Pulmonary artery endothelial cell (primary cell): ENCODE results near the gene GSKIP. TPM values are rescaled to one million over a fixed set of nuclear protein-coding genes. Genes with fewer than 3 reads are reported as not detected.
"Not testable (repeated sequence)": the region's sequence is repeated elsewhere in the genome, so short reads cannot be mapped to it uniquely, and the experiment has no call there.

Experiments
- DNase-seq: peaks from one replicate; pipeline ENCODE4 v3.0.0-alpha.2; 2011; ENCODE audit warnings: low read depth, low spot score
- total RNA-seq: library from RNA; depleted of rRNA; stranded (reverse); fragments of >200 nt; gene quantifications from 2 replicates; pipeline ENCODE4 v1.2.3, GENCODE V29; 2014

Gene GSKIP, protein sequence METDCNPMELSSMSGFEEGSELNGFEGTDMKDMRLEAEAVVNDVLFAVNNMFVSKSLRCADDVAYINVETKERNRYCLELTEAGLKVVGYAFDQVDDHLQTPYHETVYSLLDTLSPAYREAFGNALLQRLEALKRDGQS
- 26.6 and 49.0 TPM in 2 replicates for total RNA-seq

DNA sequence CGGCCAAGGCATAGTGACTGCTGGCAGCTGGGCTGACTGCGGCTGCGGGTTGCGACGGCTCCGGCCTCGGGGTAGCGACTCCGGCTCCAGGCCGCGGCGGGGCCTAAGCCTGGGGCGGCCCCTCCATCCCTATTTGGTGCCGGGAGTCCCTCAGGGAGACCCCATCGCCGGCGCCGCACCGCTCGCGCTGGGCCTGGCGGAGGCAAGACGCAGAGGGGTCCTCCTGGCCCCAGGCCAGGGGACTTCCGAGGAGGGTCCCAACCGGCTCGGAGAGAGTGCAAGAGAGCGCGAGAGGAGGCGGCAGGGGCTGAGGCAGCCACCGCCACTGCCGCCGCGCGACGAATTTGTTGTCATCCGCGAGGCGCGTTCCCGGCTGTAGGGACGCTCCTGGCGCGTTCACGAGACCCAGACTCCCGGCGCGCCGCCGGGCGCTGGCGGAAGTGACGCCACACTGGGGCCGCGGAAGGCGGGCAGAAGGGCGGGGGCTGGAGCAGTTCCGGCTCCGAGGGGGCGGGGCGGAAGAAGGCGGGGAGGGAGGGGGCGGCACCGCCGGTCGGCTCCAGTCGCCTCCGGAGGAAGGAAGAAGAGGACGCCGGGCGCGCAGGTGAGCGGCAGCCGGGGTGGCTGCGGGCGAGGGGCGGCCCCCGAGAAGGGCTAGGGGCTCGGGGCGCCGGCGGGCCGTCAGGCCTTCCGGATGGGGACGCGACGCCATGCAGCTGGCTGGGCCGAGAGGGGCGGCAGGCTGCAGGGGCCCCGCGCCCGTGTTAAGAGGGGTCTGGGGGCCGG lies at the start of gene GSKIP, which contains the start of gene ATG2B:
Gene GSKIP (plus strand): TSS at position 562 of the 786 bp plus-strand sequence. CDS start 18,722 bp downstream, outside the sequence.
Gene ATG2B (minus strand): TSS at position 377 of the 786 bp plus-strand sequence. CDS start 365 bp downstream, at position 12.
- DNase-seq, result peak; percentile 60

DNA sequence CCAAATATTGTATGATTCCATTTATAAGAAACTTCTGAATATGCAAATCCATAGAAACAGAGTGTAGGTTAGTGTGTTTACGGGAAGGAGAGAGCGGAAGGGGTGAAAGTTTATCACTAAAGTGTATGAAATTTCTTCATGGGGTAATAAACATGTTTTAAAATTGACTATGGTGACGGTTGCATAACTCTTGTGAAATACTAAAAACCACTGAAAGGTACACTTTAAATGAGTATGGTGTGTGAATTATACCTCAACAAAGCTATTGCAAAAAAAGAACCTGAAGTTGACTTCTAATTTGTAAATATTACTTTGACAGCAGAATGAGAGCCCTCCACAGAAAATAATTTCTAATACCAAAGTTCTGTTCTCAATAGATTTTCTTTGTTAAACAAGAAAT lies 47.2 kb upstream of the GSKIP start:
- no peak for DNase-seq

DNA sequence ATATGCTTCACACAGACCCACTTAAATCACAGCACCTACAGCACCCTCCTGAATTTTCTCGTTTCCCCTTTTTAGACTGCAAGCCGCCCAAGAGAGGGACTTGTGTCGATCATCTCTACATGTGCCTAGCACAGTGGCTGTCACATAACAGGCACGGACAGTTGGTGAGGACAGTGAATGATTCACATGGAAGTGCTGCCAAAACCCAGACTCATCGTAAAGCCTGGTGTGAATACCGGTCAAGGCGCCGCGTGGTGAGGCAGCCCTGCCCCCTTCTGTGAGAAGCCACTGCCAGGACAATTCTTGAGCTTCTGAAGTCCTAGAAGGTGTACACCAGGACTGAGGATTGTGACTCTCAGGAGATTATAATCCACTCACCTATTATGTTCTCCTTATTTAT lies 44.5 kb upstream of the GSKIP start:
- no peak for DNase-seq

DNA sequence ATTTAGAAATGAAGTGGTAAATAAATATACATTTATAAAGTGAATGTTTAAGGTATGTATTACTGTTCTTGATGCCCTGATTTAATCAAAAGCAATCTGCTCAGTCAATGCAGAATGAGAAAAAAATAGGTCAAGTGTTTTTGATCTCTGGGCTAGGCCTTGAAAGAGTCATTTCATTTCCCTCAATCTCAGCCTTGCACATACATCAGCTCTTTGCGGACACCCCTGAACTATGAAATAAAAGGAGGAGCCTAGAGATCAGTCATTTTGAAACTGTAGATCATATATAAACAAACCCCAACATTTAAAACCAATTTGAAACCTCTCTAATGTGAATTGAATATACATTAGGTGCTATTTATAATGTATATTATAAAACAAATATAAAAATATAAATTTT lies 42.7 kb upstream of the GSKIP start:
- DNase-seq, result no peak

DNA sequence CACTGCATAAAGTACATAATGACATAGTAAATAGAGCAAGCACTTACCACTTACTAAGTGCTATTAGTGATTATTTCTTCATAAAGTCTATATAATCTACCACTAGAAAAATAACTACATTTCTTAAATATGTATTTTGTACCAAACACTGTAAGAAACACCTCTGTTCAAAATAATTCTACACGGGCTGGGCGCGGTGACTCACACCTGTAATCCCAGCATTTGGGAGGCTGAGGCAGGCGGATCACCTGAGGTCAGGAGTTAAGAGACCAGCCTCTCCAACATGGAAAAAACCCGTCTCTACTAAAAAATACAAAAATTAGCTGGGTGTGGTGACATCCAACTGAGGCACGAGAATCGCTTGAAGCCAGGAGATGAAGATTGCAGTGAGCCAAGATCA lies 39.1 kb upstream of the GSKIP start:
- no peak for DNase-seq

DNA sequence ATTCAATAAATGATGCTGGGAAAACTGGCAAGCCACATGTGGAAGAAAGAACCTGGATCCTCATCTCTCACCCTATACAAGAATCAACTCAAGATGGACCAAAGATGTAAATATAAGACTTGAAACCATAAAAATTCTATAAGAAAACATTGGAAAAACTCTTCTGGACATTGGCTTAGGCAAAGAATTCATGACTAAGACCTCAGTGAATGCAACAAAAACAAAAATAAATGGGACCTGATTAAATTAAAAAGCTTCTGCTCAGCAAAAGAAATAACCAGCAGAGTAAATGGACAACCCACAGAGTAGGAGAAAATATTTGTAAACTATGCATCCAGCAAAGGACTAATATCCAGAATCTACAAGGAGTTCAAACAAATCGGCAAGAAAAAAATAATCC lies 24.8 kb upstream of the GSKIP start:
- DNase-seq, result no peak

DNA sequence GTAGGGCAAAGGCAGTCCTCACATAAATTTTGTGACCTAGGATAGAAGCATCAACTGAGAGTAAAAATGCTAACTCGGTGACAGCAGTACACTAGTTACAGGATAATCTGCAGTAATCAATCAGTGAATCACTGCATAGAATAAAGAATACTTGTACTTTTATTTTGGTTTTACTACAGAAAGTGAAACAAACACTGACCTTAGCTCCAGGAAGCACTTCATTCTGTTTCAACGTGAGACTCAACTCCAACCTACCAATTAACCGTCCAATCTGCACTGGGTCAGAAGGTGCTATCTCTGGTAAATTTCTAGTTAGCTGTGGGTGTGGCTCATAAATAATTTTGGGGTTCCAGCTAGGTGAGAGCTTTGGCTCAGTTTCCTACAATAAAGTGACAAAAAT lies 22.0 kb upstream of the GSKIP start:
- DNase-seq, result no peak

DNA sequence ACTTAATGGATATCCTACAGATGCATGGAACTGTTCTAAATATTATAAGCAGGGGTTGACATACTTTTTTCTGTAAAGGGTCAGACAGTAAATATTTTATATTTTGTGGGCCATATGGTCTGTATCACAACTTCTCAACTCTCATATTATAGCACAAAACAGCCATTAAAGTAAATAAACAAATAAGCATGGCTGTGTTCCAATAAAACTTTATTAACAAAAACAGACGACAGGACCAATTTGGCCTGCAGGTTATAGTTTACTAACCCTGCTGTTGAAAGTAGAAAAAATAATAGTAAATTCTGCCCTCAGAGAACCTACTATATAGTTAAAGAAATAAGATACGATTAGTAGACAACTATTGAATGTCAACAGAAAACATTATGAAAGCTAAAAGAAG lies 17.7 kb upstream of the GSKIP start:
- DNase-seq, result no peak

DNA sequence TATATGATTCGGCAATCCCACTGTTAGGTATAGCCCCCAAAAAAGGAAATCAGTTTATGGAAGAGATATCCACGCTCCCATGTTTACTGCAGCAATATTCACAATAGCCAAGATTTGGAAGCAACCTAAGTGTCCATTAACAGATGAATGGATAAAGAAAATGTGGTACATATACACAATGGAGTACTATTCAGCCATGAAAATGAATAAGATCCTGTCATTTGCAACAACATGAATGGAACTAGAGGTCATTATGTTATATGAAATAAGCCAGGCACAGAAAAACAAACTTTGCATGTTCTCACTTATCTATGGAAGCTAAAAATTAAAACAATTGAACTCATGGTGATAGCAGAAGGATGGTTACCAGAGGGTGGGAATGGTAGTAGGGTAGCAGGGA lies 15.4 kb upstream of the GSKIP start:
- not testable (repeated sequence) for DNase-seq

DNA sequence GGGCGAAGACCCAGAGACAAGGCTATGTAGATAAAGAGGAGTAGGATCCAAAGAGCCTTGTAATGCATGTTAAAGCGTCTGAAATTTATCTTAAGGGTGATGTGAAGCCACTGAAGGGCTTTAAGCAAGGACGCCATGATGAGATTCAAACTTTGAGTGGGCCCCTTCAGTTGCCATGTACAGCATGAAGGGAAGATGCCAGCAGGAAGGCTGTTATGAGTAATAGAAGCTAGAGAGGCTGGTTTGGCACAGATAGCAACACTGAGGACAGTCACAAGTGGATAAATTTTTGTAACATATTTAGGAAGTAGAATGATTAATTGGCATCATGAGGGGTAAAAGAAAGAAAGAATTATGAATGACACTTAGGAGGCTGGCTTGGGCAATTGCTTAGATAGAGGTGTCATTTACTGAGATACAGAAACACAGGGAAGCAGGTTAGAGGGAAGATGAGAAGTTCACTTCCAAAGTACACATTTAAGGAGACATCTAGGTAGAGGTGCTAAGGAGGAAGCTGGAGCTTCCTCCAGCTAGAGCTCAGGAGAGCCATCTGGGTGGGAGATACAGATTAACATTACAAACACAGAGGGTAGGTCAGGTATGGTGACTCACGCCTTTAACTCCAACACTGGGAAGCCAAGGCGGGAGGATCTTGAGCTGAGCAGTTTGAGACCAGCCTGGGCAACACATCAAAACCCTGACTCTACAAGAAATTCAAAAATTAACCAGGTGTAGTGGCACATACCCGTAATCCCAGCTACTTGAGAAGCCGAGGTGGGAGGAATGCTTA lies 13.8 kb upstream of the GSKIP start:
- no peak for DNase-seq

DNA sequence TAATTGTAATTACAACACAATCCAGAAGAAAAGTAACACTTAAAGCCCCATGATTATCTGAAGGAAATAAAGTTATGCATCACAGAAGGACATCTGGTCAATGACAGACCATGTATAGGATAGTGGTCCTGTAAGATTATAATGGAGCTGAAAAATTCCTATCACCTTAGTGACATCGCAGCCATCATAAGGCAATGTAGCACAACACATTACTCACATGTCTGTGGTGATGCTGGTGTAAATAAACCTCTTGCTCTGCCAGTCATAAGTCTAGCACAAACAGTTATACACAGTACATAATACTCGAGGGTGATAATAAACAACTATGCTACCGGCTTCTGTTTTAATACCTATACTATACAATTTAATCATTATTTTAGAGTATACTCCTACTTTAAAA lies 11.3 kb upstream of the GSKIP start:
- DNase-seq, result no peak

DNA sequence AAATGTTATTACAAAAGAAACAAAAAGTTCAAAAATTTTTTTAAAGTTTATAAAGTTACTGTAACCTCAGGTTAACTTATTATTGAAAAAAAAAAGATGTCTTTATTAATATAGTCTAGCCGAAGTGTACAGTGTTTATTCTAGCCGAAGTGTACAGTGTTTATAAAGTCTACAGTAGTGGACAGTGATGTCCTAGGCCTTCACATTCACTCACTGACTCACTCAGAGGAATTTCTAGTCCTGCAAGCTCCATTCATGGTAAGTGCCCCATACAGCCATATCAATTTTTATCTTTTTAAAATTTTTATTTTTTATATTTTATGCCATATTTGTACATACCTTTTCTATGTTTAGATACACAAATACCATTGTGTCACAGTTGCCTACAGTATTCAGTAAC lies 10.6 kb upstream of the GSKIP start:
- DNase-seq, result no peak

DNA sequence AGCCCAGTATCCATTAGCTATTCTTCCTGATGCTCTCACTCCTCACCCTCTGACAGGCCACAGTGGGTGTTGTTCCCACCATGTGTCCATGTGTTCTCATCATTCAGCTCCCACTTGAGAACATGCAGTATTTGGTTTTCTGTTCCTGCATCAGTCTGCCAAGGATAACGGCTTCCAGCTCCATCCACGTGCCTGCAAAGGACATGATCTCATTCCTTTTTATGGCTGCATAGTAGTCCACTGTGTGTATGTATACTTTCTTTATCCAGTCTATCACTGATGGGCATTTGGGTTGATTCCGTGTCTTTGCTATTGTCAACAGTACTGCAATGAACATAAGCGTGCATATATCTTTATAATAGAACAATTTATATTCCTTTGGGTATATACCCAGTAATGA lies 9.1 kb upstream of the GSKIP start:
- DNase-seq, result no peak

DNA sequence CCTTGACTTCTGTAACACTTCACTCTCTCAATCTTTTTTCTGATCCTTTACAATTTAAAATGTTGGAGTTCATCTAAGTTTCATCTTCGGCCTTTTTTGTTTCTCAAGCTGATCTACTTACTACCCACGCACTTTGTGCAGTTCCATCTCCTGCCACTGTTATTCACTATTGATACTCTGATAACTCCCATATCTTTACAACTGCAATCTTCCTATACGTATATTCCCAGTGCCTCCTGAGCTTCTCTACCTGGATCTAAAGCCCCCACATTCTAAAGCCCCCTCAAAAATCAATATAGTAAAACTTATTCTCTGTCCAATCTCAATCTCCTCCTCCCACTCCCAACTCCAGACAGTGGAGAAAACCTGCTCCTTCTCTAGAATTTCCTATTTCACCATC lies 6.1 kb upstream of the GSKIP start:
- DNase-seq, result no peak

DNA sequence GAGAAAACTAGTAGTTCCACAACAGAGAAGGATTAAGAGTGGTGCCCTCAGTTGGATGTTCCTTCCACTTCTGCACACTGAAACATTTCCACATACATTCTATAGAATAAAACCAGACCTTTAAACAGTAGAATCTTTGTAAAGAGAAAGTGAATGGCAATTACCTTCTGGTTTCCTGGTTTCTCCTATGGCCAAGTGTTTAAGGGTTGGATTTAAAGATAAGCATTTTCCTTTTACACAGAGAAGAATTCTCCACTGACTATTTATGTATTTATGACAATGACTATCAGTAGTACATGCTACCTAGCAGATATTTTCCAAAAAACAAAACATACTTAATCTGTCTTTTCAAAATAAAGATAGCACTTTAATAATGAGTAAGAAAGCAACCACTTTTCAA lies 3.4 kb upstream of the GSKIP start:
- no peak for DNase-seq

DNA sequence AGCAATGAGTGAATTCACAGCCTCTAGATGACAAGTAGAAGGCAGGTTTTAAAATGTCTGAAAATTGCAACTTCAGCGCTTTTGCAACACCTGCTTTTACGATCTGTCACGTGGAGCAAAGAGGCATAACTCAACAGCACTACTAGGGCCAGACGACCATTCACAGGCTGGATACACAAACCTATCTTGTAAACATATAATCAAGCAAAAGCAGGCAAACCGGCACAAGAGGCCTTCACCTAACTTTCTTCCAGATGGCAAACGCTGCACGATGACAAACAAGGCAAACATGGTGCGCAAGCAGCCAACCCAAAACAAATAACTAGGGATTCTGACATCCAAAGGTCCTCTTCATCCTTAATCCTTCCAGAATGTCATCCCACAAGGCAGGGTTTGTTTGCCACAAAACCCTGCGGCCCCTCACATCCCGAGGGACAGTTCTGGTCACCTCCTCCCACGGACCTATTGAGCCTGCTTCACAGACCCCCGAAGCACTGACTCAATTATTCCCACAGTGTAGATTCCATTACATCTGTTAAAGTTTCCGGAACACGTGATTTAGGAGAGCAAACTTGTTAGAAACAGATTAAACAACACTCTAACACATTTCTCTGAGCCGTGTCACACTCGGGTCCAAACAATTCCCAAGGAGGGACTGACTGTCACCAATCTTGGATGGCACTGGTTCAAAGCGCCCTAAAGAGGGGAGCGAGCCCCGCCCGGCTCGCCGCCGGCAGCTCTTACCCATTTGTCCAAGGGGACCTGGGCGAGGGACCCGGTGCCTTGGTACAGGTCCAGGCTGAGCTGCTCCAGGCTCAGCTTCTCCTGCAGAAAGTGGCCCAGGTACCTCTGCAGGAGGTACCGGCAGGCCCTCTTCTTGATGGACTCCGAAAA lies 1.0 kb upstream of the GSKIP start:
- DNase-seq, result no peak

DNA sequence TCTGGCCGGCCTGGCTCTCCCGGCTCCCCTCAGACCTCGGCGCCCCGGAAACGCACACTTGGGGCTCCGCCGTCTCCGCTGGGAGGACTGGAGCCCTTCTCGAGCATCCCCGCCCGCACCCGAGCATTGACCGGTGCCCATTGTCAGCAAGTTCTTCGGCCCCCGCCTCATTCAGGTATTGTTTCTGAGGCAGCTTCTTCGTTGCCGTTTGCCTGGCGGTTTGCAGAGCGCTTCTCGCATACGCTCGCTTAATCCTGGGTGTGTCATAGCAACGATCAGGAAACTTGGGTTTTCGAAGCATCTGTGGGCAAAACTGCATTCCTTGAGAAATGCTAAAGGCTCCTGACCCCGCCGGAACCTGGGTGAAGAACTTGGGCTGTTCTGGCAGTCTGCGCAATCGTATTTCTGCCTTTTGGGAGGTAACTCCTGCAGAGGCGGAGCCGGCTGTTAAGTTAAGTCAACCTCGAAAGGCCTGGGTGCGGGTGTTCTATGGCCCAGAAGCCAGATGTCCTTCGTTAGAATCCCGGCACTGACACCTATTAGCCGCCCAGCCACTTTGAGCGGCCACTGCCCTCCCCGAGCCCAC lies 518 bp downstream of the GSKIP start:
- DNase-seq, result no peak

DNA sequence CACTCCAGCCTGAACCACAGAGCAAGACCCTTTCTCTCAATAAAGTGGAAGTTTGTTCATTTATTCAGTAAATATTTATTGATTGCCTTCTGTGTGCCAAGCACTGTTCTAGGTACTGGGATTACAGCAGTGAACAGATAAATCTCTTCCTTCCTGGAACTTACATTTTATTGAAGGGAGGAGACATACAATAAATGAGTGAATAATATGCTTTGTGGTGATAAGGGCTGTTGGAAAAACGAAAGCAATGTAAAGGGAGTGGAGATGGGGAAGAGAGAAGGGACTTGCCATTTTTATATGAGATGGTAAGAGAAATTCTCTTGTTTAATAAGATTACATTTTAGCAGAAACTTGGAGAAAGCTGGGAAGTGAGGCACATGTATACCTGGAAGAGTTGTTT lies 1.6 kb downstream of the GSKIP start:
- no peak for DNase-seq

DNA sequence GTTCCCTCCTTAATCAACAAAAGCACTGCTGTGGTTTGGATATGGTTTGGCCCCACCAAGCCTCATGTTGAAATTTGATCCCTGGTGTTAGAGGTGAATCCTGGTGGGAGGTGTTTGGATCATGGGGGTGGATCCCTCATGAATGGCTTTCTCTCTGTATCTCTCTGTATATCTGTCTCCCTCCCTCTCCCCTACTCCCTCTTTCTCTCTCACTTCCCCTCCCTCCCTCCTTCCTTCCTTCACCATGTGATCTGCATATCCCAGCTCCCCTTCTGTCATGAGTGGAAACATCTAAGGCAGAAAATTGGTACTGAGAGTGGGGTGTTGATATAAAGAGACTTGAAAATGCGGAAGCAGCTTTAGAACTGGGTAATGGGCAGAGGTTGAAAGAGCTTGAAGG lies 5.2 kb downstream of the GSKIP start:
- DNase-seq, result no peak

DNA sequence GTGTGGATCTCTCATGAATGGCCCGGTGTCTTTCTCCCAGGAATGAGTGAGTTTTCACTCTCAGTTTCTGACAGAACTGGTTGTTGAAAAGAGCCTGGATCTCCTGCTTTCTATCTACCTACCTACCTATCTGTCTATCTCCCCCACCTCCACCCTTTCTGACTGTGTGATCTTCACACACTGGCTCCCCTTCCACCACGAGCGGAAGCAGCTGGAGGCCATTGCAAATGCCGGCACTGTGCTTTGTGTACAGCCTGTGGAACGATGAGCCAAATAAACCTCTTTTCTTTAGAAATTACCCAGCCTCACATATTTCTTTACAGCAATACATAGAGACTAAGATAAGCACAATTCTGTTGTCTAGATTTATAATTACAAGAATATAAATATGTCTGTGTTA lies 7.2 kb downstream of the GSKIP start:
- no peak for DNase-seq

DNA sequence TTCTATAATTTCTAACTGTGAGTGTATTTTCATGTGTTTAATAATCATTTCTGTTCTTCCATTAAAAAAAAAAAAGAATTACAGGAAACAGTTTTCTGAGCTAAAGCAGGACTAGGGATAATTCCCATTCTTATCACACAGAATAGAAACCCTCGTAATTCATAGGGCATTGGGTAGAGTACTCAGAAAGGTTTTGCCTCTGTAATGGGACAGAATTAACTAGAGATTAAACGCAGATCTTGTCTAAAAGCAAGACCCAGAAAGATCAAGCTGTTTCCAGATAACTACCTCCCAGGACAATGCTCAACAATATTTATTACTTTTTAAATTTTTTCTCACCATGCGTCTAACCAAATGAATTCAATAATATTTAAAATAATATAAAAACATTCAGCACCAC lies 10.2 kb downstream of the GSKIP start:
- no peak for DNase-seq
